Mucosa of gallbladder (tissue), 1 donor: ENCODE measurements around the gene PKNOX2. TPM values are rescaled to one million over a fixed set of nuclear protein-coding genes. Genes with fewer than 3 reads are reported as not detected.
A peak's percentile ranks its signal among the peaks of the same experiment; 100 is the strongest.

Experiments used
- DNase-seq: peaks from one replicate; pipeline ENCODE4 v3.0.0-alpha.2; 2020; ENCODE audit warnings: low spot score
- total RNA-seq: library from RNA; stranded (reverse); gene quantifications from one replicate; pipeline ENCODE4 v1.2.1, GENCODE V29; 2021
- donor health status: DM: no; HTN: no; CAD: no.

Gene PKNOX2
- total RNA-seq, 1 donor from 2014 or later: 5.1 TPM

DNA sequence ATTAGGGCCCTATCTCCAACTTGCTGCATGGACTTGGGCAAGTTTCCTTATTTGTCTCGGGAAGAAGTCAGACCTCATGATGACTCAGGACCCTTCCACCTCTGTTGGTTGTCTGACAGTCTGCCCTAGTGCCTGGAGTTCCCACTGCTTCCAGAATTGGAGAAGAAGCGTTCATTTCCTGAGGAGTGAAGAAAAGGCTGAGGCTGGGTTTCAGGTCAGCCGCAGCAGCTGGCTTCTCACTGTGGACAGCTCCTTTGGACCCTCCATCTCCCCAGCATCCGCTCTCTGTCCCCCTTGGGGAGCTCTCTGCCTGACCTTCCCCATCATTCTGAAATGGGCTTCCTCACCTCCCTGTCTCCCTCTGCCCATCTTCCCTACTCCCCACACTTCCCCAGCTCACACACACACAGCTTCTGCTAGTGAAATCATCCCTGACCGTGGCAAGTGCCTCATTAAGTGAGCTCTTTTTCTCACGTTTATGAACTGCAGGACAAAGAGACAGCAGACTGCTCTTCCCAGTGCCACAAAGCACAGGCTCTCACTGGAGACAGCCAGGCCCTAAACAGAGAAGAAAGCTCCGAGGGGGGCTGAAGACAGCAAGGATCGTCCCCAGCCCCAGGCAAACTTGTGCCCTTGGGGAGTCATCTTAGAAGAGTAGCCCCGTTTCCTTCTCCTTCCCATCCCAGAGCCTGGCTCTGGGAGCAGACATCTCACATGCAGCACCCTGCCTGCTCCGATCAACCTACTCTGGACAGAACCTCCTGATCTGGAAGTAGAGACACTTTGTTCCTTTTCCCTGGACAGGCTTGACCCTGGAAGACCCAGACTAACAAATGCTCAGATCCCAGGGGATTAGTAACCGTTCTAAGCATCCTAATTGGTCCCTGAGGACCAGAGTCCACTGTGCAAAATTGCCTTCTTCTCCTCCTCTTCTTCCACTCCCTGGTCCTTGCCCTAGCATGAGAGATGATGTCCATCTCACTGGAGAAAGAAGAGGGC, 173.6 kb downstream of the PKNOX2 start:
- DNase-seq: no peak

DNA sequence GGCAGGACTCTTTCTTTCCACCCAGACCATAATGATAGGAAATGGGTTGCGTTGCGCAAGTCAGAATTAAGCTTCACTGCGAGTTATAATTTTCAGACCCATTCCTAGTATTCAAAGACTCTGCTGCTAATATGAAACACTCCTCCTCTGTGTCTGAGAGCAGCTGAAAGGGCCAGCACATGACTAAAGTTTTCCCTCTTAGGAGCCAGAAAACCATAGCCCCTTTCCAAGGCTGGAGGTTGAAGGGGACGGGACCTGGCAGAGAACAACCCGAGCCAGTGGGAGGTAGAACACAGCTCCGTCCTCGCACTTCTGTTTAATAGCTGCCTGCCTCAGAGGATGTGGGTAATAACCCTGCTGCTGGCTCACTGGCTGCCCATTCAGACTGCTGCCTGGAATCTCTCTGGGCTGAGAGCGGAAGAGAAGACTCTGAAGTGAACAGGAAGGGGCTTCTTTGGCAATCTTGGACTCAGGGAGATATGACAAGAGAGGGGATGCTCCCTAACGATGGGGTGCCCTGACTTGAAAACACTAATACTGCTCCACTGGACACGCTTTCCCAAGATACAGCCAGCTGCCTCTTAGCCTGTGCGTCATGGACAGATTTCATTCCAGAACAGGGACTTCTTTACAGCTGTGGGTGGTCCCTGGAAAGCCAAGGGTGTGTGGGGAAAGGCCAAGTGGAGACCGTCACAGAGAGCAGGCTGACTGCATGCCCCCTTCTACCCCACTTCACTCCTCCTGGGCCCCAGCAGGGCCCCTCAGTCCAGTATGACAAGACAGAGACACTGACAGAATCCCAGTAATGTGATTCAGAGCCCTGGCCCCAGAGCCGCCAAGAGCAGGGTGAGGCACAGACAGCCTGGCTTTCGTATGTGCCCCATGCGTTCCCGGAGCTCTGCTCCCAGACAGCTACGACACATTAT, 174.6 kb downstream of the PKNOX2 start:
- DNase-seq: peak; percentile 25

DNA sequence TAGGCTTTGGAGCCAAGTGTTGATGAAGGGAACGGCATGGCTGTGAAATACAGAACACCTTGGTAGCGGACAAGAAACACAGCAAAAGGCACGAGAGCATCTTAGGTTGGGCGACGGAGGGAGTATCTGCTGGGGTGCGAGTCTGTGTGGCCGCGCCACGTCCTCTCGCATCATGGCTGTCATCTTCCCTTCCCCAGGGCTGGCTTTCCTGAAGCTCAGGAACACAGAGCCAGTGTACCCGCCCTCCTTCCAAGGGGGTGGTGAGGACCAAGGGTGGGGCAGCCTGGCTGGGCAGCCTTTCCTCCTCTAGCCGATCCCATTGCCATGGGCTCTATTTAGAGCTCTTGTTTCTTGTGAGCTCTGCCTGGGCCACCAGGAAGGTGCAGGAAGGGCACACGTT, 177.1 kb downstream of the PKNOX2 start:
- DNase-seq: no peak

GRCh38 chr11:125342281-125342930, 177.9 kb downstream of the PKNOX2 start:
- DNase-seq: no peak

- DNase-seq: no peak
Observed at GRCh38 chr11:125343086-125343717, 178.7 kb downstream of the PKNOX2 start.

DNA sequence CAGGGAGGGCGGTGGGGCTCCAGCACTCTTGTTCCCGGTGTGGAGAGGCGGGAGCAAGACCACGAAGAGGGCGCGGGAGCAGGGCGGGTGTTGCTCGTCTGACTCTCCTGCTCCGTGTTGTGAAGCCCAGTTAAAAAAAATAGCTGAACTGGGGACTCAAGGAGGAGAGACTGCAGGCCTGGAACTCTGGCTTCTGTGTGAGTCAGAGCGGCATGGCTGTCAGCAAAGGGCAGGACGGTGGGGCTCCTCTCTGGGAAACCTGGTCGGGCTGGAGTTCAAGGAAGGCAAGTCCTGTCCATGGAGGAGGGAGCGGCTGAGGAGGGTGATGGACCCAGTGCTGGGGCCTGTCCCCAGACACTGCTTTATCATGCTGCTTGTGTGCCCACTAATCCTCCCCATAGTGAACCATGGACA, 179.2 kb downstream of the PKNOX2 start:
- DNase-seq: no peak

DNA sequence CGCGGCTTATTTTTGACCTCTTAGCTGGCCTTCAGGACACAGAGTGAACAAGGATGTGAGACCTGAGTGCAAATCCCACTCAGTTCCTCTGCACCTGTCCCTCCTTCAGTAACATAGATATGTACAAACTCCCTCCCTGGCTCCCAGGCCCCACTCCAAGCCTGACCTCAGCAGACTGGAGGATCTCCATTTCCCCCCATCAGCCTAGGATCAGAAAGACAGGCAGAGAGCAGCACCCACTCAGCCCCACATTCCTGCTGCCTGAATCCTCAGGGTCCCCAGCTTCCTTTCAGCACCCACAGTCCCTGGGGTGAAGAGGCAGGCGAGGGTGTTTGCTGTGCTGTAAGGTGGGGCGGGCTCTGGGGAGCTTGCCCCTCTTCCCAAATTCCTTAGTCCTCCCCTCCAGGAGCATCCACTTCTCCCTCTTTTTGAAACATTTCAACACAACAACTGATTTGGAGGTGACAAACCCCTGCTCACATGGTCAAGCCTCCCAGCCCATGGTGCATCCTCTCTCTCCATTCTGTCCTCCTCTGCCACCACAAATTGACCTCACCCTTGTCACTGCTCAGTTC, 180.4 kb downstream of the PKNOX2 start:
- DNase-seq: no peak

GRCh38 chr11:125345421-125346178, 181.0 kb downstream of the PKNOX2 start:
- peak; percentile 73 for DNase-seq

- no peak for DNase-seq
Observed at GRCh38 chr11:125346179-125346530, 181.6 kb downstream of the PKNOX2 start.

- DNase-seq: no peak
Observed at GRCh38 chr11:125346565-125347260, 182.2 kb downstream of the PKNOX2 start.

- no peak for DNase-seq
Observed at GRCh38 chr11:125347261-125347585, 182.7 kb downstream of the PKNOX2 start.

- DNase-seq: no peak
Observed at GRCh38 chr11:125348141-125348651, 183.6 kb downstream of the PKNOX2 start.

- peak; percentile 34 for DNase-seq
Observed at GRCh38 chr11:125348674-125349309, 184.2 kb downstream of the PKNOX2 start.

- DNase-seq: no peak
Observed at GRCh38 chr11:125350206-125351032, 185.9 kb downstream of the PKNOX2 start.

- no peak for DNase-seq
Observed at GRCh38 chr11:125351033-125351867, 186.7 kb downstream of the PKNOX2 start.

- DNase-seq: no peak
Observed at GRCh38 chr11:125351868-125352250, 187.3 kb downstream of the PKNOX2 start.

GRCh38 chr11:125356797-125357196, 192.2 kb downstream of the PKNOX2 start:
- DNase-seq: no peak
